NK-92 (cell line): ENCODE data around the gene SHB.

Experiments
- DNase-seq: peaks from one replicate; lab custom pipeline; 2025; ENCODE audit not compliant: unreplicated experiment; lab: John Stamatoyannopoulos, UW

Gene SHB

GRCh38 chr9:37992924-37993349 is 76.1 kb downstream of the SHB start:
- DNase-seq, result no peak

GRCh38 chr9:37990404-37991015 is 78.5 kb downstream of the SHB start:
- DNase-seq, result no peak

GRCh38 chr9:37989701-37990100 is 79.3 kb downstream of the SHB start:
- no peak for DNase-seq

- no peak for DNase-seq
These were observed 80.4 kb downstream of the SHB start for GRCh38 chr9:37988602-37989001.

GRCh38 chr9:37988041-37988440 is 81.0 kb downstream of the SHB start:
- no peak for DNase-seq

- no peak for DNase-seq
These were observed 81.5 kb downstream of the SHB start for GRCh38 chr9:37987467-37987981.

GRCh38 chr9:37986771-37987258 is 82.2 kb downstream of the SHB start:
- DNase-seq, result no peak

- DNase-seq, result no peak
These were observed 83.0 kb downstream of the SHB start for GRCh38 chr9:37986001-37986400.

- DNase-seq, result no peak
These were observed 84.1 kb downstream of the SHB start for GRCh38 chr9:37984672-37985611.

GRCh38 chr9:37984278-37984671 is 84.8 kb downstream of the SHB start:
- DNase-seq, result no peak

- DNase-seq, result no peak
These were observed 85.5 kb downstream of the SHB start for GRCh38 chr9:37983381-37984067.

GRCh38 chr9:37979844-37980243 is 89.2 kb downstream of the SHB start:
- no peak for DNase-seq

- DNase-seq, result no peak
These were observed 90.0 kb downstream of the SHB start for GRCh38 chr9:37978983-37979382.

GRCh38 chr9:37978481-37978864 is 90.6 kb downstream of the SHB start:
- DNase-seq, result no peak

- DNase-seq, result no peak
These were observed 91.1 kb downstream of the SHB start for GRCh38 chr9:37977851-37978480.

GRCh38 chr9:37976714-37977477 is 92.1 kb downstream of the SHB start:
- DNase-seq, result no peak

- no peak for DNase-seq
These were observed 93.4 kb downstream of the SHB start for GRCh38 chr9:37975639-37976038.

GRCh38 chr9:37974506-37975173 is 94.4 kb downstream of the SHB start:
- DNase-seq, result no peak

GRCh38 chr9:37972351-37972848 is 96.6 kb downstream of the SHB start:
- no peak for DNase-seq
